ENCODE data around the gene AIRE.

The AIRE gene

DNA sequence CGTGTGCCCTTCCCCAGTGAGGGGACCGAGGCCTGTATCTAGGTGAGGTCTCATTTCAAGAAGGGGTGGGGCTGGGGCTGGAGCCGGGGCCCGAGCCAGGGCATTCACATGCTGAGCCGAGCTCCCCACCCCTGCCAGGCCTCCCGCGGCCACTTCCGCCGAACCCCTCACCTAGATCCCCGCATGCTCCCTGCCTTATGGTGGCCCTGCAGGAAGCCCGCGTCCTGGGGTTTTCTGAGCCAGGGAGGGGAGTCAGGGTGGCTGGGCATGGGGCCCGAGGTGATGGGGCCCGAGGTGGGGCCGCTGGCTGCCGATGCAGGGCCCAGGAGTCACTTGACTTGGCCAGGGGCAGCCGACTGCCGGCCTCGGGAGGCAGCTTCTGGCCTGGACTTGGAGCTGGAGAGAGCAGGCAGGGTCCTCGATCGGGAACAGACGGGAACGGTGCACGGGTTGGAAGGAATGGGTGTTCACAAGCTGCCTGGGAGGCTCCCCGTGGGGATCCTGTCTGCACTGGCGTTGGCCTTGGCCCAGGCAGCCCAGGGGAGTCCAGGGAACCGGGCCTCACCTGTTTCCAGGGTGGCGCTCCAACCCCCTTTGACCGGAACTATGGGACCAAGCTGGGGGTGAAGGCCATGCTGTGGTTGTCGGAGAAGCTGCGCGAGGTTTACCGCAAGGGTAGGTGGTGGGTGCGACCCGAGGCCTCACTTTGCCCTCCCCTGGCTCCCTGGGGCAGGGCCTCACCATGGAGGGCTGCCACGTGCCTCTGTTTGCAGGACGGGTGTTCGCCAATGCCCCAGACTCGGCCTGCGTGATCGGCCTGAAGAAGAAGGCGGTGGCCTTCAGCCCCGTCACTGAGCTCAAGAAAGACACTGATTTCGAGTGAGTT is 40.0 kb downstream of the AIRE start:
- no peak for DNase-seq

DNA sequence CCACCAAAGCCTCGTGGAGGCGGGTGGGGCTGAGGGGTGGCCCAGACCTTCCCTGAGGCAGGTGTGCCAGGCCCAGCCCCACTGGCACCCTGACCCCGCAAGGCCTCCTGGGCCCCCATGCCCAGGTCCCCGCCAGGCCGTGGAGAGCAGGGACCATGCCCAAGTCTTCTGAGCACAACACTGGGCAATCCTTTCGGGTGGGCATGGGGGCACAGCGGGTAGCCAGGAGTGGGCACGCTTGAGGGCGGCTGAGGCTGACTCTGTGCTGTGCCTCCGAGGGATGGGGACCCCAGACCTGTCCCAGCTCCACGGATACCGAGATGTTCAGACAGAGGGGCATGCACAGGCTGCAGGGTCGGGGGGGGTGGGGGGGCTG is 40.6 kb downstream of the AIRE start:
- no peak for DNase-seq

DNA sequence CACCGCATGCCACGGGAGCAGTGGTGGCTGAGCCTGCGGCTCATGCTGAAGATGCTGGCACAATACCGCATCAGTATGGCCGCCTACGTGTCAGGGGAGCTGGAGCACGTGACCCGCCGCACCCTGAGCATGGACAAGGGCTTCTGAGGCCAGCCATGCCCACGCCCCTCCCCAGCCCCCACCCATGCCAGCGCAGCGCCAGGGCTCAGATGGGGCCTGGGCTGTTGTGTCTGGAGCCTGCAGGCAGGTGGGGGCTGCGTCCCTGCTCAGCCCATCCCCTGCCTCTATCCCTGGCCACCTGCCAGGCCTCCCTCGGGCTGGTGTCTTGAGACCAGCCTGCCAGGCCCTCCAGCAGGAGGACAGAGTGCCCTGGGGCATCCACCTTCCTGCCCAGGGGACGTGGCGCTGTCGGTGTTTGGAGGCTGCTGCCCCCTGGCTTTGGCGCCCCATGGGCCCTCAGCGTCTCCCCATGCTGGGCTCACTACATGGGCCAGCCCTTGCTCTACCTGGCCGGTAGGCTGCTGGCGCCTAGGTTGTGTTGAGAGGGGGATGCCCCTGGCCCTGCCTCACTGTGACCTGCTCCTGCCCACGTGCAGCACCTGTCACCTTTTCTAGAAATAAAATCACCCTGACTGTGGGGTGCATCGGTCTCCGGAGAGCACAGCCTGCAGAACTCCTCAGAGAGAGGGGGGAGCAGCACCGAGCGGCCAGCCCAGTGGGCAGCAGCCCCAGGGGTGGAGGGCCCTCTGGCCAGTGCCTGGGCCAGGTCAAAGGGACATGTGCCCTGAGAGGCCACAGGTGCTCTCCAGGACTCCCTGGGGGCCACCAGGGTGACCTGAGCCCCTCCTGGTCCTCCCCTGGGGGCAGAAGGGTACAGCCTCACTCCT is 41.3 kb downstream of the AIRE start:
- no peak for DNase-seq

DNA sequence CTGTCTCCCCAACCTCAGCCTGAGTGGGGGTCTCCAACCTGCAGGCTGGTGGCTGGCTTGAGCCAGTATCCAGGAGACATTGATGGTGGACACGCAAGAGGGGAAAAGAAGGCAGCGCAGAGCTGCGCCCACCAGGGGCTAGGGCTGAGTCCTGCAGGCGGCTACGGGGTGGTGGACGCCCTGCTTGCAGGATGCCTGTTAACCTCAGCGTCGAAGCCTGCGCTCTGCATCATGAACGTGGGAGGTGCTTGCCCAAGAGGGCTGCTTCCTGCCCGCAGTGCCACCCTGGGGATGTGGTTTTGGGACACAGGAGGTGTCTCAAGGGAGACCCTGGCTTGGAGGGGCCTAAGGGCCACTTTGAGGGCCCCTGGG is 41.9 kb downstream of the AIRE start:
- DNase-seq: no peak

DNA sequence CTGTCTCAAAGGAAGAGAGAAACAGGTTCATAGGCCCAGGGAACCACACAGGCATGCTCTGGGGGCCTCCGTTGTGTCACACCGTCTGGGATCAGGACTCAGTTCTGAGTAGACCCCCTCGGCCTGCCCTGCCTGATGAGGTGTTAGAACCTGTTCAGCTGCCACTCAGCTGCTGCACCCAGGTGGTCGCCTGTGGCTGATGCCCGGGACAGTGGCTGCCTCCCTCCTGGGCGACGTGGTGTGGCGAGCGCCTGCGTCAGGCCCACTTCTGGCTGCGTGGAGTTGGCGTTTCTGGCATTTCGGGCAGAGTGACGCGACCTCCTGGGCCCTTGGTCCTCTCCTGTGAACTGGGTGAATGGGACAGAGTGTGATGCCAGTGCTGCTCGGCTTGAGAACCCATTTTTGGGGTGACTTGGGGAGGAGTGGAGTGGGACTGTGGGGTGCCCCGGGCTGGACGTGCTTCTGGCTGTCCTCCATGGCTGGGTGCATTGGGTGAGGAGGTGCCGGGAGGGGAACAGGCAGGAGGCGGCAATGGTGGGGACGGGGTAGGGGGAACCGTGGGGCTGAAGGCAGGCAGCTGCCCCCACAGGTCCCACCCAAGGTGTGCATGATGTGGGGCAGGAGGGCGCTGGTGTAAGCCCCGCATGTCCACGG is 42.7 kb downstream of the AIRE start:
- DNase-seq: no peak

DNA sequence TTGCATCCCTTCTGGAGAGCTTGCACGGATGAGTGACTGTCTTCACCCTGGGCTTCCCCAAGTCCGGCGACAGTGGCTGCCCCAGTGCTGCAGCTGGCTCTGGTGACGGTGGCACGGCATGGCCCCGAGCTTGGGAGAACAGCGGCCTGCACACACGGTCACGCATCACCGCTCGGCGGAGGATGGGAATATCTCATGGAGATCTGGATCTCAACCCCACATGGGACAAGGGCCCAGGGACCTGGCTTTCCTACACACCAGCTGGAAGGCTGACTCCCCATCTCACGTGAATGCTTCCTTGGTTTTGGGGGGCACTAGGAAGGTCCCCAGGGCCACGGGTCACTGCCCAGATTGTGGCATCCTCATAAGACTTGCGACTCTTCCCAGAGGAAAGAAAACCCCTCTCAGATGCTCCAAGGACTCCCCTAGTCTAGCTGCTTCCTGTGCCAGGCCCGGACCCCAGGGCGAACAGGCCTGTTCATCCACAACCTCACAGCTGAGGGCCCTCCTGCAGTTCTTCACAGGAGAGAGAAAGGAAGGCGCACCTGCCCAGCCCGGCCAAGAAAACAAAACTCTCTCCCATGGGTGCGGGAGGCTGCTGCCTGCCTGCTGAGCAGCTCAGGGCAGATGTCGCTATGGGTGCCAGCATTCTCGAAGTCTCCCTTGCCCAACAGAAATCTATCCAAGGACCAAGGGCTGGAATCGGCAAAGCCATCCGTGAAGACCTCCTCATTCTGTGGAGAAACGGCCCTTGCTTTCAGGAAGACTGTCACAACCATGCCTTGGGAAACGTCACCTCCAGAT is 43.6 kb downstream of the AIRE start:
- DNase-seq: no peak

DNA sequence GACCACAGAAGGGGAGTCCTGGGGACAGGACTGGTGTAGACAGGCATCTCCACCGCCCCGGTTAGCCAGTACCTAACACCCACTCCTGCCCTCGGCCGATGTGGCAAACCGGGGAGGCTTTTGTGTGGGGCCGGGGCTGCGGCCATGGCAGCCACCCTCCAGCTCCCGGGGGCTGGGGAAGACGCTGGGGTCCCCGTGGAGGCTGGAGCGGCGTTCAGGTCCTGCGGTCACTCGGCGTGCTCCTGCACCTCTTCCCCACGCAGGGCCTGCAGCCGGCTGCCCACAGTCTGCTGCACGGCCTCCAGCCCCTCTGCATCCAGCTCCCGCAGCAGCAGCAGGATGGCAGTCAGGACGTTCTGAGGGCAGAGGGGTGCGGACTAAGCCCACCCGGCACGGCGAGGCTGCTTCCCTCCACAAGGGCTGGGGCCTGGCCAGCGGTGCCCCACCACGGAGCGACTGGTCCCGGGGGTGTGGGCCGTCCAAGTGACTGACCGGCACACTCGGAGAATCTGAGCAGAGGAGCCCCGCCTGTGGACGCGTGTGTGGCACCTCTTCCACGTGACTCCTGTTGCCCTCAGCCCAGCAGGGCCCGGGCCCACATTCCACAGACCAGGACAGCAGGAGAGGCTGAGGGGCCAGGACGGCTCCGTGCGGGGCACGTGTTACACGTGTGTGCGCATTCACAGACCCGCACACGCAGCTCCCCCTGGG is 44.5 kb downstream of the AIRE start:
- no peak for DNase-seq

DNA sequence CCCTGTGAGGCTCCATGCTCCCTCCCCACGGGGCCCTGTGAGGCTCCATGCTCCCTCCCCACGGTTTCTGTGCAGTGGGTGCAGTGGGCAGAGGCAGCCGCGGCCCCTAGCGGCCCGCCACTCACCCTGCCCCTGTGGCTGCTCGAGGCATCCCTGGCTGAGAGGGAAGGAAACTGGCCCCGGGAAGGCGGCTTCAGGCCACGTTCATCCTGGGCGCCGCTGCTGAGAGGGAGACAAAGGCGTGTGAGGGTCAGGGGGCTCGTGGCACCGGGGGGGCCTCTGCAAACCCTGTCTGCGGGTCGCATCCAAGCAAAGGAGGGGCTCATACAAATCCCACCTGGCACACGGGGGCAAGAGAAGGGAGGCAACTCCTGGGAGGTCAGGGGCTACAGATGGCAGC is 45.0 kb downstream of the AIRE start:
- DNase-seq: no peak

DNA sequence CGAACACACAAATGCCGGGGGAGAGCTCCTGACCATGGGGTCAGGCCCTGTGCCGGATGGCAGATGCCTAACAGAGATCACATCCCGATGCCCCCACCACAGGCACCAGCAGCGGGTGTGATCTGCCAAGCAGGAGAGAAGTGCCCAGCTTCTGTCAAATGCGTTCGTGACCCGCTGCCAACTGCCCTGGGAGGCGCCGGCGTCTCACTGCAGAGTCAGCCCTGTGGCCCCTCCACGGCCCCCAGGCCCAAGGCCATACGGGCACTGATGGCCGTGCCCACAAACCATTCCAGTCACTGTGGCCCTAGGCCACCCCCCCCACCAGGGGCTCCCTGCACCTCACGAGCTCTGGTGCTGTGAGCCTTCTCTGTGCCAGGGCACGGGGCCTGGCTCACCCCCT is 45.5 kb downstream of the AIRE start:
- no peak for DNase-seq

DNA sequence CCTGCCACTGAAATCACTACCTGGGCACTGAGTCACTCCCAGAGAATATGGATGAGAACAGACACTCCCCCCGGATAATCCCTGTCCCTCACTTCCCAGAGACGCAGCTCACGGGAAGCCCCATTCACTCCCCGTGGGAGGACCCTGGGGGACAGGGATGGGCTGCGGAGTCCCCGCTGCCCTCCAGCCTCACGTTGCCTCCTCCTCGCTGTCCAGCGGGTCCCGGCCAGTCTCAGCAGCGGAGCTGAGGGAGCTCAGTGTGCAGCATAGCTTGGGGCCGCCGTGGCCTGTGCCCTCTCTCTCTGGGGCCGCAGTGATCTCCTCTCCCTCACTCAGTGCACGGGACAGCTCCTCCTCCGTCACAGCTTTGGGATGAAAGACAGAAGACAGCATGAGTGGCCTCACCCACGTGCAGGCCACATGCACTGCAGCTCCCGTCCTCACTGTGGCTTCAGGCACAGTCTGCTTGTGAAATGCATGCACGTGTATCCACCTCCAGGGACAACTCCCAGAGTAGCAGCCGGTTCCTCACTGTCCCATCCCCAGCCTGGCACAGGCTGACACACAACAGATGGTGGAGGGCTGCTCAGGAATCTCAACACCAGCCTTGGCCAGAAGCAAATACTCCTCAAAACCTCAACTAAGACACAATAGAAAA is 46.1 kb downstream of the AIRE start:
- DNase-seq: no peak

DNA sequence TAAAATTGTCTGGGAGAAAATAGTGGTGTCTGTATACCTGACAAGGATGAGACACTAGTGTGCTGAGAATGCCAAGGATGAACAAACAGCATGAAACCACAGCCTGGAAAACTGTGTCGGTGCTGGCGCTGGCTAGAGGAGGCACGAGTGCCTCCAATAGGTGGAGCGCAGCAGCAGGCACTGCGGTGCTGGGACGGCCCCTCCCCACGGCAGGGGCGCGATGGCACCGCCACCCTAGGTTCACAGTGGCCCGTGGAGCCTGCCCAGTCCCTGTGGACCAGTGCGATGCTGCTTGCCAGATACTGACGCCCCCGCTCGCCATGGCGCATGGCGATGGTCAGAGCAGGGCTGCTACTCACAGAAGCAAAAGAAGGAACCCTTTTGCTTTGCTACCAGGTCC is 46.7 kb downstream of the AIRE start:
- no peak for DNase-seq

DNA sequence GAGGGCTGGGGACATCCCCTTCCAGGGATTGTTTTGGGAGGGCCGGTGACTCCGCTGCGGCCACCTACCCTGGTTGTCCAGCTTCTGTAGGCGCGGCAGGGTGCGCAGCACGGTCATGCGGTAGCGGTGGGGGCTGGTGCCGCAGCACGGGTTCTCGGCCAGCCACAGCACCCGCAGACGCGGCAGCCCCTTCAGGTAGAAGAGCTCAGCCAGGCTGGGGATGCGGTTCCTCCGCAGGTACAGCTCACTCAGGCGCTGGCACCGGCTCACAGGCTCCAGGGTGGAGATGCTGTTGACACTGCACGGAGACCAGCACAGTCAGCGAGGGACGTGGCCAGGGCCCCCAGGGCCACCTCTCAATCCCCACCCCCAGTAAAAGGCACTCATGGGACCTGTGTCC is 47.3 kb downstream of the AIRE start:
- no peak for DNase-seq

DNA sequence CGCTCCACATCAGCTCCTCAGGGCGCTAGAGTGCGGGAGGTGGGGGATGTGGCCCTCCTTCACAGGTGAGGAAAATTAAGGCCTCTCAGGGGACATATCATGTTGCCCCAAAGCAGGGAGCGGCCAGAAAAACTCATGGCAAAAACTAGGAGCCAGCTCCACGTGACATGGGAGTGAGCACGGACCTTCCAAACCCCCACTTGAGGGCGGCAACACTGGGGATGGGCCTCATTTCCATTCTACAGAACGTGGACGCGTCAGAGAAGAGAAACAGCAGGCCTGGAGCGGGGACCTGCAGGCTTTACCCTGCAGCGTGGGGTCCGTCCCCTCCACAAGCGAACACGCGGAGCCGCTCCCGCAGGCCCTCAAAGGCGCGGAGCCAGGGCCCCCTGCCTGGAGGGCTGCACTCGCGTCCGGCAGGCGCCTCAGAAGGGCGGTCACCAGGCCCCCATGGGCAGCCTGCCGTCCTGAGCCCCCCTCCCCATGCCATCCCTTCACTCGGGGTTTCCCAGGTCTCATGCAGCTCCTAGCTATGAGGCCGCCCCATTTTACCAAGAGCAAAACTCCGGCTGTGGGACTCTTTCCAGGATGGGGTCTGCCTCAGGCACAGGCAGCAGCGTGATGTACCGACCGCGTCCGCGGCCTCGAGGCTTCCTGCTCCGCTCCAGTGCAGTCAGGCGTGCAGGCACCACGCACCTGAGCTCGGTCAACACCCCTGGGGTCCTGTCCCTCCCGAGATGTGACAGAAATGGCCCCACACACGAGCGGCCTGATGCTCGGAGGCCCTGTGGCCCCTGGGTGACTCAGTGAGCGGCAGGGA is 48.0 kb downstream of the AIRE start:
- DNase-seq: no peak

DNA sequence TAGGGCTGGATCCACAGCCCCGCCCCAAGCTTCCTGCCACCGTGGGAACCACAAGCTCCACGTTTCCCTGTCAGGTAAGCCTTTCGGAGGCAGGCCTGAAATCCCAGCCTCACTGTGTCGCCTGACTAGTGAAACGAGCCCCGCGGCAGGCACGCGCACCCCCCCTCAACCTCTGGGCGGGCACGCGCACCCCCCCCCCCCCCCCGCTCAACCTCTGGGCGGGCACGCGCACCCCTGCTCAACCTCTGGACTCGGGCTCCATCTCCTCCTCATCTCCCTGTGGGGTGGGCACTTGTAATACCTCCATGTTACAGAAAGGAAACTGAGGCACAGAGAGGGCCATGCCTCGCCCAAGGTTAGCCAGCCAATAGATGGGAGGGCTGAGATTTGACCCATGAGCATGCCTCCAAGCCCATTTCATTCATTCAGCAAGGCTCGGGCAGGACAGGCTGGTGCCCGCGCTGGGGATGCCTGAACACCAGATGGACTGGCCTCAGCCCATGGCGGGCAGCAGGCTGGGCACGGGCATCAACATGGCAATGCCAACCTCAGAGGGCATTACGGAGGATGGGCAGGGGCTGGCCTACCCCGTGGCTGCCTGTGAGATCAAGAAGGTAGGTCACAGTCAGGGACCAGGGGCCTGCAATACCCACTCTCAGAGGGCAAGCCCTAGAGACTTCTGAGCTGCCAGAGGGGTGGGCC is 48.8 kb downstream of the AIRE start:
- no peak for DNase-seq

DNA sequence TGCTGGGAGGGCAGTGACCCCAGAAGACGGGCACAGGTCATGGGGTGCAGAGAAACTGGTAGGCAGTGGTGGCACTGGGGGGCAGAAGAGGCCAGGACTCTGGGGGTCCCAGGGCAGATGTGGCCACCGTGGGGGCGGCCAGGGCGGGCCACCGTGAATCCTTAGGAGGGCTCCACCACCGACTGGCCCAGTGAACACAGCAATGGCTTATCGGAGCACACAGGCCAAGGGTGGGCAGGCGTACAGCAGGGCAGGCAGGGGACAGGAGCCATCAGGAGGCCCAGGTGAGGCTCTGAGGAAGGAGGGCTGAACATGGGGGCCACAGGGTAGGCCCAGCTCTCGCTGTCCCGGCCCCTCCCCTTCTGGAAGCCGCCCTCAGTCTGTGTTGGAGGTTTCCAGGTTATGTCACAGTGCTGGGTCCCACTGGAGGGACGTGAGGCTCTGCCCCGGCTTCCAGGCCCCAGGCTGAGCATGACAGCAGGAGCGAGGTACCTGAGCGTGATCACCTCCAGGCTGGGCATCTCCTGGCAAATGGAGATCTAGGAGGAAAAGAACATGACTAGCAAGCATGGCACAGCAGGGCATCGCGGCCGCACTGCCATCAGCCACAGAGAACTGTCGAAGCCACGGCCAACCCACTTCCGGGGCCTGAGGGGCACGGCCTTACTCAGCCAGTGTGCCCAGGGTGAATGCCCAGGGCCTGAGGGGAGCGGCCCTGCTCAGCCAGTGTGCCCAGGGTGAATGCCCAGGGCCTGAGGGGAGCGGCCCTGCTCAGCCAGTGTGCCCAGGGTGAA is 49.8 kb downstream of the AIRE start:
- DNase-seq: no peak

DNA sequence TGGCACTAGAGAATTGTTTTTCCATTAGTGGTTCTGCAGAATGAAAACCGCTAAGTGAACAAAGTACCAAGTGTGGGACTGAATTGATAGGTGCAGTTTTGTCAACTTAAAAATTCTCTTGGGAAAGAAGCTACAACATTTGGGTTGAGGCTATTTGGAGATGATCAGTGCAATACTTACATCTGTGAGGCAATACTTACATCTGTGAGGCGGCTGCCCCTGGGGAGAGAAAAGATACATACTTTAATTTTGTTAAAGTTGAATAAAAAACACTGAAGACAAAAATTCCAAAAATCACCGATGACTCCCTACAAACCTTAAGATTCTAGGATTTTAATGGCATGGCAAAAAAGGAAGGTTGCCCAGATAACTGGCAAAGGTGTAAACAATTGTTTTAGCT is 51.8 kb downstream of the AIRE start:
- no peak for DNase-seq

DNA sequence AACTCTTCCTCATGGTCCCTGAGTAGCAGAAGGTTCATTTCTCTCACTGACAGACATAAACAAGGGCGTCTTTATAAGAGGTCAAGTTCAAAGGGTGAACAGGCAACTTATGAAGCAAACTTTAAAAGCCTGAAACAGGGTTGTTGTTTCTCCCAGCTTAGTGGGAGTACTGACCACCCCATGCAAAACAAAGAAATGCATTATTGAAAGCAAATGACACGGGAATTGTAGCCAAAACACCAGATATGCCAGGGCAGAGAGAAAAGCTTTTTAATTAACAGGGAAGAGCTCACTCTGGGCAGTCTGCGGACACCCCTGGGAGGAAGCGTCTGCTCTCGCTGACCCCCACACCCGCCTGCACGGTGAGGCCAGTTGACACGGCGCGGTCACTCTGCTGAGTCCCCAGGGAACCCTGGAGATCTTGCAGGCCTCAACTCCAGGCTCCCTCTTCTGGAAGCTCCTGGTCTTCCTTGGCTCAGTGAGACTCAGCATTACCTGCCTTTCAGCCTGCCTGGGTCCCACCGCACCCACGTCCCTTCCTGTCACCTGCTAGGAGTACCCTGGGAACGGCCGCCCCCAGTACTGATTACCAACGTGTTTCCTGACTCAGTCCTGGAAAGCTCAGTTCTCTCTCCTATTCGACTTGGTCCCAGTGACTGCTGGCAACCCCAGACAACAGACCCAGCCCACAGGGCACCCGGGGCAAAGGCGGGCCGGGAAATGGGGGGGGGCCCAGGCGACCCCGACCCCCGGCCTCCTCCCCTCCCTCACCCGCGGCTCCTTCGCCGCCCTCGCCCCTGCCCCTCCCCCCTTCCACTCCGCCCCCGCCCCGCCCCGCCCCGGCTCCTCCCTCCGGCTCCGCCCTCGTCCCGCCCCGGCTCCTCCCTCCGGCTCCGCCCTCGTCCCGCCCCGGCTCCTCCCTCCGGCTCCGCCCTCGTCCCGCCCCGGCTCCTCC is 52.5 kb downstream of the AIRE start:
- peak; percentile 73 for DNase-seq
